GM06990 (cell line): Measurements from ENCODE around the gene P3H4.
A peak's percentile ranks its signal among the peaks of the same experiment; 100 is the strongest.

Source experiments
- DNase-seq: peaks from one replicate; pipeline ENCODE4 v3.0.0-alpha.2; 2011; ENCODE audit not compliant: insufficient read length; ENCODE audit errors: extremely low read depth
- H3K27me3 ChIP-seq: replicated peaks from 2 replicates; pipeline ENCODE4 v1.6.0; 2011; ENCODE audit warnings: low read length; ENCODE audit not compliant: control insufficient read depth, insufficient read depth
- H3K36me3 ChIP-seq: 2 replicates; pipeline ENCODE4 v1.5.1; 2011; ENCODE audit warnings: low read length; ENCODE audit not compliant: control insufficient read depth, insufficient read depth
- H3K4me3 ChIP-seq: replicated peaks from 2 replicates; pipeline ENCODE4 v1.5.1; 2011; ENCODE audit warnings: low read depth, mild to moderate bottlenecking, control low read depth, low read length
- TF ChIP-seq, protein P1 (sequence below): IDR thresholded peaks from 2 replicates; pipeline ENCODE4 v1.5.1; 2011; ENCODE audit warnings: low read length, control low read depth, mild to moderate bottlenecking, inconsistent platforms; ENCODE audit not compliant: insufficient read depth, poor library complexity, severe bottlenecking

Gene P3H4

GRCh38 chr17:41803049-41804020 is 8.4 kb downstream of the P3H4 start:
- Histone ChIP-seq H3K4me3 (no peak overlapping the region), H3K36me3 (no peaks in the 10 kb centered on the region), H3K27me3 (no peaks in the 10 kb centered on the region)
- TF ChIP-seq, protein P1, sequence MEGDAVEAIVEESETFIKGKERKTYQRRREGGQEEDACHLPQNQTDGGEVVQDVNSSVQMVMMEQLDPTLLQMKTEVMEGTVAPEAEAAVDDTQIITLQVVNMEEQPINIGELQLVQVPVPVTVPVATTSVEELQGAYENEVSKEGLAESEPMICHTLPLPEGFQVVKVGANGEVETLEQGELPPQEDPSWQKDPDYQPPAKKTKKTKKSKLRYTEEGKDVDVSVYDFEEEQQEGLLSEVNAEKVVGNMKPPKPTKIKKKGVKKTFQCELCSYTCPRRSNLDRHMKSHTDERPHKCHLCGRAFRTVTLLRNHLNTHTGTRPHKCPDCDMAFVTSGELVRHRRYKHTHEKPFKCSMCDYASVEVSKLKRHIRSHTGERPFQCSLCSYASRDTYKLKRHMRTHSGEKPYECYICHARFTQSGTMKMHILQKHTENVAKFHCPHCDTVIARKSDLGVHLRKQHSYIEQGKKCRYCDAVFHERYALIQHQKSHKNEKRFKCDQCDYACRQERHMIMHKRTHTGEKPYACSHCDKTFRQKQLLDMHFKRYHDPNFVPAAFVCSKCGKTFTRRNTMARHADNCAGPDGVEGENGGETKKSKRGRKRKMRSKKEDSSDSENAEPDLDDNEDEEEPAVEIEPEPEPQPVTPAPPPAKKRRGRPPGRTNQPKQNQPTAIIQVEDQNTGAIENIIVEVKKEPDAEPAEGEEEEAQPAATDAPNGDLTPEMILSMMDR: no peak
- DNase-seq: no peak

DNA sequence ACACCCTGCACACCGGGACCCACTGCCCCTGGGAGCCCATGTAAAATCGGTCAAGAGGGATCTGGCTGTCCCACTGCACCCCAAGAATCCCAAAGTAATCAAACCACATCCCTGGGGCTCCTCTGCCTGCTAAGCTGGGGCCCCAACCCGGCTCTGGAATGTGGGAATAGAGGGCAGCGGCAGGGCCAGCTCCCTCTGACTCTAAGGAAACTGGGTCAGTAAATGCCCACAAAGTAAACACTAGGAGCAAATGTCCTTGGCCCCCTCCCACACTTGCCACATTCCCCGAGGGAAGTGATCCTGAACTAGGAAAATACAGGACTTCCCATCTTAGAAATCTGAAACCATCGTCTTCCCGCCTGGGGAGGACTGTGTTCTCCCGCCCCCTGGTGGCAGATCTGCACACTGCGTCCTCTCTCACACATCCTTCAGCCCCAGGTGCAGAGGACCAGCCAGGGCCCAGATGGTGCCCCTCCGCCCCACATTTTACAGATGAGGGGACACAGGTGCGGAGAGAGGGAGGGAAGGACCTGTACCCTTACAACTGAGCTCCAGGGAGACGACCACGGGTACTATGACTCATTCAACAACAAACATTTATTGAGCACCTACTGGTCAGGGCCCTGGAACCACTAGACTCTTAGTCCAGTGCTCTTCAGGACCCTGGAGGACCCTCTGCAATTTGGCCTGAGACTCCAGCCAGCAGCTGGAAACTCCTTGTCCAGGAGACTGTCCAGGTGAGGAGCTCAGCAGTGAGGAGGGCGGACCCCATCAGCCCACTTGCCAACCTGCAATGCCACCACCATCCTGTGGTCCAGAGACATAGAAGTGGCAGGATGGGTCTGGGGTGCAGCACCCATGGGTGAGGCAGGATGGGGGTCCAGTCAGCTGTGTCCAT is 10.1 kb downstream of the P3H4 start:
- Histone ChIP-seq H3K36me3 (no peaks in the 10 kb centered on the region), H3K4me3 (no peak overlapping the region), H3K27me3 (no peaks in the 10 kb centered on the region)
- no peak for DNase-seq
- TF ChIP-seq, protein P1: peak; percentile 94

DNA sequence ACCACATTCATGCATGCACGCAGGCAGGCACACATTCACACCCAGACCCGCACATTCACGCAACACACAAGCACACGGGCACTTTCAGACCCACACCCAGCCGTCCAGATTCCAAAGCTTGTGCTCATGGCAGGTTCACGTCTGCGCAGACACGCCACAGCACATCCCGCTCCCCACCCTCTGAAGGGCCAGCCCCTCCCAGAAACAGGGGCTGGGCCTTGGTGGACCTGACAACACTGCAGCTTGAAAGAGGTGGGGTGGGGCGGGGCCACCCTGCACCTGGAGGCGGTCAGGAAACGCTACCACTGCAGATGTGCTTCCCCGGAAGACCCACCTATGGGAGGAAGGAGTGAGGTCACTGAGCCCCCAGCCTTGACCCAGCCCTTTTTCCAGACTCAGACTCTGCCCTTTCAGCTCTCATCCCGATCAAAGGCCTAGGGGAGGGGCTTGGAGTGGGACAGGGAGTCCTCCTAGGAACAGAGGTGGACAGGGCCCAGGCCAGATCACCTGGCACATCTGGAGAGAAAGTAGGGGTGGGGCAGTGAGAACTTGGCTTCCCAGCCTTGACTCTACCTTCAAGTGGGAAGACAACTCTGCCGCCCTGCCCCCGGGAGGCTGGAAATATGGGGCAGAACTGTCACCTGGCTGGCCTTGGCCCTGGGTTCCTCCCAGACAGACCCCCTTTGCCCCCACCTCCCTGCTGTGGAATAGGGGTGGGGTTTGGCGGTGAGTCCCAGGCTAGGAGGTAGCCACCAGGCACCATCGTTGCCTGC is 11.0 kb downstream of the P3H4 start:
- TF ChIP-seq, protein P1: no peak
- no peaks in the 10 kb centered on the region for H3K27me3 ChIP-seq
- no peaks in the 10 kb centered on the region for H3K36me3 ChIP-seq
- H3K4me3 ChIP-seq: no peak overlapping the region
- DNase-seq: no peak

GRCh38 chr17:41799366-41799765 is 12.4 kb downstream of the P3H4 start:
- no peaks in the 10 kb centered on the region for H3K36me3 ChIP-seq
- no peaks in the 10 kb centered on the region for H3K27me3 ChIP-seq
- no peak for DNase-seq
- TF ChIP-seq, protein P1: no peak
- H3K4me3 ChIP-seq: no peak overlapping the region

GRCh38 chr17:41797377-41797776 is 14.4 kb downstream of the P3H4 start:
- no peak for DNase-seq
- no peaks in the 10 kb centered on the region for H3K36me3 ChIP-seq
- TF ChIP-seq, protein P1: no peak
- H3K4me3 ChIP-seq: no peak overlapping the region
- H3K27me3 ChIP-seq: no peaks in the 10 kb centered on the region
